ENCODE measurements around the gene KCNC4.

Gene KCNC4

DNA sequence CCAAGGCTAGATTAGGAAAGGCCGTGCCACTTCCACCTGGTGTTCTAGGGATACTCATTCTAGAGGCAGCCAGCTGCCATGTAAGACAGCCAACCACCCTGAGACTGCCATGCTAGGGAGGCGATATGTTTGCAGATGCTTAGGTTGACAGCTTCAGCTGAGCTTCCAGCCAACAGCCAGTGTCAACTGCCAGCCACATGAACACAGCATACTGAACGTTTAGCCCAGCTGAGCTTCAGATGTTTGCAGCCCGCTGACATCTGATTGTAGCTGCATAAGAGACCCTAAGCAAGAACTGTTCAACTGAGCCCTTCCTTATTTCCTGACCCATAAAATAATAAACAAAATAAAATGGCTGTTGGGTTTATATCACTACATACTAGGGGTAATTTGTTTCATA, 5.0 kb upstream of the KCNC4 start:
- FAIRE-seq (no peak), DNase-seq (ENCODE audit: insufficient read length, low spot score) (no peak)
- TF ChIP-seq, protein P1, sequence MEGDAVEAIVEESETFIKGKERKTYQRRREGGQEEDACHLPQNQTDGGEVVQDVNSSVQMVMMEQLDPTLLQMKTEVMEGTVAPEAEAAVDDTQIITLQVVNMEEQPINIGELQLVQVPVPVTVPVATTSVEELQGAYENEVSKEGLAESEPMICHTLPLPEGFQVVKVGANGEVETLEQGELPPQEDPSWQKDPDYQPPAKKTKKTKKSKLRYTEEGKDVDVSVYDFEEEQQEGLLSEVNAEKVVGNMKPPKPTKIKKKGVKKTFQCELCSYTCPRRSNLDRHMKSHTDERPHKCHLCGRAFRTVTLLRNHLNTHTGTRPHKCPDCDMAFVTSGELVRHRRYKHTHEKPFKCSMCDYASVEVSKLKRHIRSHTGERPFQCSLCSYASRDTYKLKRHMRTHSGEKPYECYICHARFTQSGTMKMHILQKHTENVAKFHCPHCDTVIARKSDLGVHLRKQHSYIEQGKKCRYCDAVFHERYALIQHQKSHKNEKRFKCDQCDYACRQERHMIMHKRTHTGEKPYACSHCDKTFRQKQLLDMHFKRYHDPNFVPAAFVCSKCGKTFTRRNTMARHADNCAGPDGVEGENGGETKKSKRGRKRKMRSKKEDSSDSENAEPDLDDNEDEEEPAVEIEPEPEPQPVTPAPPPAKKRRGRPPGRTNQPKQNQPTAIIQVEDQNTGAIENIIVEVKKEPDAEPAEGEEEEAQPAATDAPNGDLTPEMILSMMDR (IDR thresholded peaks at IDR 0.05; ENCODE audit: insufficient read depth, missing control alignments), result no peak

DNA sequence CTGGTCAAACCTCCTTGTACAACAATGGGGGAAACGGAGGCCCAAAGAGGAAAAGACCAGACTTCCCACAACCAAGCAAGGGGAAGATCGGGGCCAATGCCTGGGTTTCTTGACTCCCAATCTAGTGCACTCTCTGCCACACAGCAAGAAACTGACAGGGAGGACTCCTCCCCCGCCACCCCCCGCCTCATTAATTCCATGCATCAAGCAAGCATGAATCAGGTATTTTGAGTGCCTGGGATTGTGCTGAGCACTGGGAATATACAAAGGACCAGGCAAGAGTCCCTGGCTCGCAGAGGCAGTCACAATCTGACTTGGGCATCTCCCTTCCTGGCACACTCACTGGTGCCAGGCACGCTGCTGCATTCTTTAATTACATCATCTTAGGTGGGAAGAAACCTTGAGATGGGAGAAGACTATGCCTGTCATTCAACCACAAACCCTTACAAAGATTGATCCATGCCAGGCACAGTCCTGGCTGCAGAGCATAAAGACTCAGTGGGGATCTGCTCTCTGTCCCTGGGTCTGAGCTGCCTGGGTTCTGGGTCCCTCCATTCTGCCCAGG, 4.4 kb upstream of the KCNC4 start:
- DNase-seq (ENCODE audit: insufficient read length, low spot score), result no peak
- TF ChIP-seq, protein P1 (IDR thresholded peaks at IDR 0.05; ENCODE audit: insufficient read depth, missing control alignments), result no peak

DNA sequence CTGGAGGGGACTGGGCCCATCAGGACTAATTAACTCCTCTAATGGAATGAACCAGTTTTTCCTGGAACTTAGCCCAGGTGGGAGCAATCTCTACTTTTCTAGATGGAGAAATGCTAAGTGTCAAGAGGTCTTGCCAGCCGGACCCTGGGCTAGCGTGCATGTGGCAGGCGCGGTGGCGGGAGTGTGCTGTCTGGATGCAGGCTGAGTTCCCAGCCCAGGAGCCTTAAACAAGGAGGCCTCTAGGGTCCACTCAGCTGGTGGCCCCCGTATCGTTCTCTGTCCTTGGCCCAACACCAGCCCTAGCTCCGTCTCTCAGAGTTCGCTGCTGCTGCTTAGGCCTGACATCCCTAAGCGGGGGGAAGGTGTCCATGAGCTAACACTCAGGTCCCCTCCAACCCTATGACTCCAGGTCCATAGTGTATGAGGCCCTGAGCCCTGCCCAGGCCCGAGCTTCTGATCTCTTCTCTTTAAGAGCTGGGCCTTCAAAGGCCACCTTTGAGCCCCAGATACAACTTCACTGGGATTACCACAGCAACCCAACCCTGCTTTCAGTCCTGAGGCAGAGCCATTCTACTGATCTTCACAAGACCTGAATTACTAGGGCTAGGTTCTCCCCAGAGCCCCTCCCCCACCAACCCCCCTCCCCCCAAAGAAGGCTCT, 3.7 kb upstream of the KCNC4 start:
- TF ChIP-seq, protein P1 (IDR thresholded peaks at IDR 0.05; ENCODE audit: insufficient read depth, missing control alignments), result no peak
- FAIRE-seq (no peak), DNase-seq (ENCODE audit: insufficient read length, low spot score) (no peak)

More for the DNA sequence above, 4.4 kb upstream of the KCNC4 start:
- FAIRE-seq, result no peak

DNA sequence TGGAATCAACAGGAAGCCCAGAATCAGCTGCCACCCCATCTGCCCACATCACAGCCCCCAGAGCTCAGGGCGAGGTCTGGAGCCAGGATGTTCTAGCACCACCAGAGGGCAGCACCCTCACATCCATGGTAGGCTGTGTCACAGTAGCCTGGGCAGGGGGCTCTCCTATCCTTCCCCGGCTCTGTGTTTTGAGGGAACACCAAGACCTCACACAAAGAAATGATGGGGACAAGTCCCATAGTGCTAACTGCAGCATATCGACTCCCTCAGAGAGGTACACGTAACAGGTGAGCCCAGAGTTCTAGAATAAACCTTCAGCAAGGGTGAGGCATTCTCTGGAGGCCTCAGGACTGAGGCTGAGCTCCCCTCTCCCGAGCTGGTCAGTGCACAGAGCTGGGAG, 2.3 kb upstream of the KCNC4 start:
- TF ChIP-seq, protein P1 (IDR thresholded peaks at IDR 0.05; ENCODE audit: insufficient read depth, missing control alignments), result peak; percentile 87
- FAIRE-seq, result no peak
- DNase-seq (ENCODE audit: insufficient read length, low spot score), result peak; percentile 63

DNA sequence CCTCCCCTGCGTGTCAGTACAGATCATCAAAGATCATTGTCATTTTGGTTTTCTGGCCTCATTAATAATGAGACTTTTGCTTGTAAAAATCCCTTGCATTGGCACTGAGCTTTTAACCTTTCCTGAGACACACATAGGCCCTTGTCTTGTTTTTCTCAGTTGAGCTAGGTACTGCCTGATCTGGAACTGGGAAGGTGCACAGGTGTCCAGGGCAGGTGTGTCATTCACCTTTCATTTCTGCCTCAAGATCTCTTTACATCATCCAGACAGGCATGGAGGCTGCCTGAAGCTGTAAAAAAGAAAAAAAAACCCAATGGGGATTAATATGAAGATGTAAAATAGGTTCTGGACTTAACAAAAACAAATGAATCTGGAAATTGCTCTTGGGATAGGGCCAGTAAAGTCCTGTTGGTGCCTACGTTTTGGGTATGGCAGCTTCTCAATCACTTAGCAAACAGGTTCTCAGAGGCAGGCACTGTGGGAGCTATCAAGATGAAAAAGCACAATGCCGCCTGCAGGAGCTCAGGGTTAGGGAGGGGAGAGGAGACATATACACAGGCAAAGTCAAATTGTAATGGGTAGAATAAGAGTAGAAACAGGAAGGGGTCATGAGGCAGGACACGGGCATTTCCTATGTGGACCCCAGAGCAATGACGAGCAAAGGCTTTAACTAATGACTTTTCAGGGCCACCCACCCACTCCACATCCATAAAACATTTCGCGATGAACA, 1.0 kb upstream of the KCNC4 start:
- FAIRE-seq (no peak), DNase-seq (ENCODE audit: insufficient read length, low spot score) (no peak)
- TF ChIP-seq, protein P1 (IDR thresholded peaks at IDR 0.05; ENCODE audit: insufficient read depth, missing control alignments), result no peak

DNA sequence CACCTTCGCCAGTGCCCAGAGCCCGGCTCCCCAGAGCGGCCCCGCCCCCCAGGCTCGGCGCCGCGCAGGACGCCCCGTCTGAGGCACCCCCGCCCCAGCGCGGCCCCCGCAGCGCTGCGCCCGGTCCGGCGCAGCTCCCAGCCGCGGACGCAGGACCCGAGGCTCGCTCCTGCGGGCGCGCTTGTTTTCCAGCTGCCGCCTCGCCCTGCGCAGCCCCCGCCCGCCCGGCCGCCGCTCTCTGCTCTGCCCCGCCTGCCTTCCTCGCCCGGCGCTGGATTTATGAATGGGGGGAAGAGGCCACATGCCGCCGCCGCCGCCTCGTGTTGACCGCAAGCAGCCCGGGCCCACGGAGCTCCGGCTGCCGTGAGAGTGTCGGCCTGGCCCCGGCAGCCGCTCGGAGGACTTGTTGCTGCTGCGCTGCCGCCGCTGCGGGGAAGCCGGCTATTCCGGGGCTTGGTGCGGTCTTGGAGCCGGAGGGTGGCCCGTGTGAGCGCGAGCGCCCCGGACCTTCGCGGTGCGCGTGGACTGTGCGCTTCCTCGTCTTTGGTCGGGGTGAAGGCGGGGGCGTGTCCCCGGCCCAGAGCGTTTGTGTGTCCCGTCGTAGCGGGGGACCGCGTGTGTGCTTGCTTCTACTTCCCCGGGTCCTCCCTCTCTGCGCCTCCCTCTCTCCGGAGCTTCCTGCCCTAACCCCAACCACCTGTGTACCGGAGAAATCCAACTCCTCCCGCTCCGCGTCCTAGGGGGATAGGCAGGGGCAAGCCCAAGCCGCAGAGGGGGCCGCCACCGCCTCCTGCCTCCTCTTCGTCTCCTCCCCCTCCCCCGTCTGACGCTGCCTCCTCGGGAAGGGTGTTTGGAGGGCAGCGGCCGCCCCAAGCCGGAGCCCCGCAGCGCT, 736 bp downstream of the KCNC4 start:
- TF ChIP-seq, protein P1 (IDR thresholded peaks at IDR 0.05; ENCODE audit: insufficient read depth, missing control alignments), result no peak

More for the DNA sequence above, 736 bp downstream of the KCNC4 start:
- FAIRE-seq, result no peak
- no peak for DNase-seq (ENCODE audit: insufficient read length, low spot score)
